ENCODE measurements around the gene CYS1.

Gene CYS1

DNA sequence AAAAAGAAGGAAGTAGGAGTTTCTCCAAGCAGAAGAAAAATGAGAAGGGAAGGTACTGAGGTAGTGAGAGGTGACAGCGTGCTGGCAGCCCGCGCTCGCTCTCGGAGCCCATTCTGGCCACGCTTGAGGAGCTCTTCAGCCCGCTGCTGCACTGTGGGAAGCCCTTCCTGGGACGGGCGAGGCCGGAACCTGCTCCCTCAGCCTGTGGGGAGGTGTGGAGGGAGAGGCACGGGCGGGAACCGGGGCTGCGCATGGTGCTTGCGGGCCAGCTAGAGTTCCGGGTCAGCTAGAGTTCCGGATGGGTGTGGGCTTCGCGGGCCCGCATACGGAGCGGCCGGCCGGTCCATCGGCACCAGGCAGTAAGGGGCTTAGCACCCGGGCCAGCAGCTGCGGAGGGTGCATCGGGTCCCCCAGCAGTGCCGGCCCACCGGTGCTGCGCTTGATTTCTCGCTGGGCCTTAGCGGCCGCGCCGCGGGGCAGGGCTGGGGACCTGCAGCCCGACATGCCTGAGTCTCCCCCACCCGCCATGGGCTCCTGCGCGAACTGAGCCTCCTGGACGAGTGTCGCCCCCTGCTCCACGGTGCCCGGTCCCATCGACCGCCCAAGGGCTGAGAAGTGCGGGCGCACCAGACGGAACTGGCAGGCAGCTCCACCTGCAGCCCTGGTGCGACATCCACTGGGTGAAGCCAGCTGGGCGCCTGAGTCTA is 11.1 kb upstream of the CYS1 start:
- DNase-seq: no peak

DNA sequence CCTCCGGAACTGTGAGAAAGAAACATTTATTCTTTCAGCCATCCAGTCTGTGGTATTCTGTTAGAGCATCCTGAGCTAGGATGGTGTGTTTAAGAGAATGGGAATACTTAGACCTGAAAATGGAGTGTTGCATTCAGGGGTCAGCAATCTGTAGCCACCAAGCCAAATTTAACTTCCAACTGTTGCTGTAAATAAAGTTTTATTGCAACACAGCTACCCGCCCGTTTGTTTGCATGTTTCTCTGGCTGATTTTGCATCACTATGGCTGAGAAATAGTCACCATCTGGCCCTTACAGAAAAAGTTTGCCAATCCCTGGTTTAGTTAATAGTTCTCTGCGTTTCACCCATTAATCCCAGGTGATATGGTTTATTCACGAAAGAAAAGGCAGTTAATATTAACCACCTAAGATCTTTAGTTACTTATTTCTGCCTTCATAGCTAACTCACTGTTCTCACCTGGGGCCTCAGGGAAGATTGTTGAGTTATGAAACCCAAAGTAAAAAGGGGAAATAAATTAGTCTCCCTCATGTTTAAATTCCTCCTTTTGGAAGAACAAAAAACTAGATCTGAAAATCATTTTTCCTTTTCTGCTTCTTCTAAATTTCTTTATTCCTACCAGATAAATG is 9.5 kb upstream of the CYS1 start:
- DNase-seq: no peak

DNA sequence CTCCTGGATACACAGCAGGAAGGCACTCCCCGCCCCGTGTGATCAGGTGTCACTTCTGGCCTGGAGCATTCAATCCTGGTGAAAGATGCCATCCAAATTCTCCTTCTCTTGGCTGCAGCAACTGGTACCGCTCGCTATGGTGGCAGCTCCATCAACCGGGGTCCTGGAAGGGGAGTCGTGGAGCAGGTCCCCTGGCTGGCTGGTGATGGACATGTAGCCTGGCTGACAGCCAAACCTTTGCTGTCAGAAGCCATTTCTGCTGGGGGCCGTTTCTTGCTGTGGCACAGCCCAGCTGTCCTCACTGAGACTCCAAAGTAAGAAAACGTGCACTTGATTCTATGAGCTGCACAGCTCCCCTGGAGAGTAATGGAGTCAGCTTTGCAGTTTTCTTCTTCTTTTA is 7.1 kb upstream of the CYS1 start:
- DNase-seq: no peak

GRCh38 chr2:10086950-10087349 is 6.7 kb upstream of the CYS1 start:
- no peak for DNase-seq

DNA sequence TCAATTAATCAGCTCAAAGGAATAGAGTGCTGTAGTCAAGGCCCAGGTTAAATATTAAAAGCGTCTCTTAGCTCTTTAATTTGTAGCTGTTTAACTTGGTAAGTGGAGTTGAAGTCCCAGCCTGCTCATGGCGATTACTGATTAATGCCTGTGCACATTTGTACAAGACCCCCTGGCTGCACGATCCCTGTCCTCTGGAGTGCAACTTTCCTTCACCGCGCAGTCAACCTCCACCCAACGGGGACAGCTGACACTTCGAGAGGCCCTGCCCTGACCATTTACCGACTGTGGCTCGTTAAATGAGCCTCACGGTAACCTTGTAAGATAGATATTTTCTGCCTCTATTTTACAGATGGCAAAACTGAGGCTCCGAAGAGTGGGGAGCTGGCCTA is 5.5 kb upstream of the CYS1 start:
- no peak for DNase-seq

DNA sequence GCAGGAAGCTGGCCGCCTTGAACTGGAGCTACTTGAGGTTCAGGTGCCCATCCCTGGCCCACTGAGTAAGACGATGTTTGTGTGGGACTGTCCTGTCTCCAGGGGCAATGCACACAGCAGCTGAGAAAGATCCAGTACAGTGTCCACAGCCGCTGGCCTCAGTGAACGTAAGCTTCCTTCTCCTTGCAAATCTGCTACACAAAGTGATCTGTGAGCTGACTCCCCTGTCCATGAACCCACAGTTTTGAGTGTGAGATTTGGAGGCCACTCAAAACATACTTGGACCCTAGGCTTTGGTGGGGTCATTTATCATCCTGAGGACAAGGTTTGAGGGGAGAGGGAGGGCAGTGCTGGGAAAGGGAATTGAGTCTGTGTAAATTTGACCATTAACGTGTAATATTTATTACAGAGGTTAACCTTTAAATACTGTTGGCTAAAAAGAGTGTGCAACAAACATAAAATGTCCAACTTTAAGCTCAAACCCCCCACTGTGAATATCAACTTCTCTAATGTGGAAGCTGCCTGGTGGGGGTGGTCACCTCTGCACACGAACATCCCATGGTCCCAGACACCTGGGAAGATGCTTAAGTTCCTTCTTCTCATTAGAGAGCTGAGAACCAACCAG is 4.9 kb upstream of the CYS1 start:
- no peak for DNase-seq

GRCh38 chr2:10084223-10084865 is 4.1 kb upstream of the CYS1 start:
- no peak for DNase-seq

- DNase-seq: no peak
Observed at GRCh38 chr2:10083692-10084211, 3.5 kb upstream of the CYS1 start.

DNA sequence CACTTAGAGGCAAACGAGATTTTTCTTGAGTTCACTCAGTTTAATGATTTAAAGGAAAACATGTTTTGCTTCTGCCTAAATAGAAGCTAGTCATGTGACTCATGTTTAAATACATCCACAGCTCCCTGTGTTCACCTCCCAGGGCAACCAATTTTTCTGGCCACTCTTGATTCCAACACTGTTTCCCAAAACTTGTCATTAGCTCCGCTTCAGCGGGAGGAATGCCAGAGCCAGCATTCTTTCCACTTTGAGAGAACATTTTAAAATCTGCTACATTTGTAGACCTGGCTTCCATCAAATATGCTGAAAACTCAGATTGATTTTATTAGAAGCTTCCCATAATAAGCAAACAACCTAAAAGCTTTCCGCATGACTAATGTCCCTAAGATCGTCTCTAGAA is 2.8 kb upstream of the CYS1 start:
- DNase-seq: no peak

DNA sequence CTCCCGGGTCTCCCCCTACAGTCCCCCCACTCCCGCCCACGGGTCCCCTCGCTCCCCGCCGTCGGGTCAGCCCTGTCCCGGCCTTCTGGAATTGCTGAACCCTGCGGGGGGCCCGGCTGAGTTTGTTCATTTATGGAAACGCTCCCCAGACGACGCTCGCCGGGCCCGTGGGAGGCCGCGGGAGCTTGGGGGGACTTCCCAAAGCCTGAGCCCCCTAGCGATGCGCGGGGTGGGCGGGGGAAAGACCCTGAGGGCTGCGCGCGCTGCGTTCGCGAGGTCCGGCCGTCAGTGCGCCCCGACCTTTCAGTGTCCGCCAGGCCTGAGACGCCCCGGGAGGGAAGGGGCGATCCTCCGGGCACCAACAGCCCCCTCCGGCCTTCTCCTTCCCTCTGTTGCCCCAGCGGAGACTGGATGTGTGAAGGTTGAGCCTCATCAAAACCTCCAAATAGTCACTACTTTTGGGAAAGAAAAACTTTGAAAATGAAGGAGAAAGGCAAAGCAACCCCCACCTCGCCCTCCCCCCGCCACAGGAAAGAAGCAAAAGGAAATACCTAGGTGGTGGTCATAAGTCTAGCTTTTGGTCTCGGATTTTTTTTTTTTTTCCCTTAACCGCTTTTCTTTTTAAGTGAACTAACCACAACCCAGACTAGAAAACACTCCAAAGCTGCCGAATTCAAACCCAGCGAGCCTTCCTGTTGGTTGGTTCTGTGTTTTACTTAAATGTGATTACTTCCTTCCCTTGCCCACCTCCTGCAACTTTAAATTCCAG is 509 bp upstream of the CYS1 start:
- DNase-seq: peak; percentile 46

DNA sequence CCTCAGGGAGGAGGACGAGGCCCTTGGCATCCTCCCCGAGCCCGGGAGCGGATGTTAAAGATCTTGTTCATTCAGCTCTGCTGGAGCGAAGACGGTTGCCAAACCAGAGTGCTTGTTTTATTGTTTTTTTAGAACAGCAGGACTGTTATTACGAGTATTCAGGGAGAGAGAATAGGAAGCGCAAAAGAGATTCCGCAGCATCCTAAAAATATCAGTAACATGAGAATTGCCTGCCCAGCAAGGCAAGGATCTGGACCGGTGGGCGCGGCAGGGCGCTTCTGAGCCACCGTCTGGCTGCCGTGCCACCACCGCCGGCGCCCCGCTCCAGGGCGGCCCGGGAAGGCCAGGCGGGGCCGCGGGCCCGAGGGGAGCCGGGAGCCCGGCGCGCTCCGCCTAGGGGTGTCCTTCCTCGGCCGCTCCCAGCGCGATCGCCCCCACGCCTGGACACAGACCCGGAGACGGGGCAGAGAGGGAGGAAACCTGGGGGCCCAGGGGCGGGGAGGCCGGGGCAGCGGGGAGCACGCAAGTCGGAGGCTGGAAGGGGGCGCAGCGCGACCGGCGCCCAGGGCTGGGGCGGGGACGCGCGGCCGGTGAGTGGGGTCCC is 843 bp downstream of the CYS1 start:
- no peak for DNase-seq

DNA sequence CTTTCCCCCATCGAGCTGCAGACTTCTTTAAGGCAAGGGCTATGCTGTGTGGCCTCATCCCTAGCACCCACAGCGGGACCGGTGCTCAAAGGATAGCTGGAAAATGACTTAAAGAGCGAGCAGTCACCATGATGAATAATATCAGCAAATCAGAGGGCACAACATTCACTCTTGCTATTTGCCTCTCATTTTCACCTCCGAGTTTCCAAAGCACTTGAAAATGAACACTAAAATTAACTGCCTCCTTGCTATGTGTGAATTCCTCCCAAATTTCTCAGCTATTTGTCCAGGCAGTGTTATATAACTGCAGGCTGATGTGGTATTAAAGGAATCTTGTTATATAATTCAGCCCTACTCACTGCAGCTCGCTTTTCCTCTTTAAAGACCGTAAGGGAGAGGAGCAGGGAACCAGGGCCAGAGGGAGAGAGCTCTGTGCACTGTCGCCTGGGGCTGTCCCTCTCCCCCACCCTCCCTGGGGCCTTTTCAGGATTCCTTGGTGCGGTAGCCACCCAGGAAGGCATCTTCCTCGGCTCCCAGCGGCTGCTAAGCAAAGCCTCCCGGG is 1.4 kb downstream of the CYS1 start:
- no peak for DNase-seq

- no peak for DNase-seq
Observed at GRCh38 chr2:10078001-10078400, 2.2 kb downstream of the CYS1 start.

DNA sequence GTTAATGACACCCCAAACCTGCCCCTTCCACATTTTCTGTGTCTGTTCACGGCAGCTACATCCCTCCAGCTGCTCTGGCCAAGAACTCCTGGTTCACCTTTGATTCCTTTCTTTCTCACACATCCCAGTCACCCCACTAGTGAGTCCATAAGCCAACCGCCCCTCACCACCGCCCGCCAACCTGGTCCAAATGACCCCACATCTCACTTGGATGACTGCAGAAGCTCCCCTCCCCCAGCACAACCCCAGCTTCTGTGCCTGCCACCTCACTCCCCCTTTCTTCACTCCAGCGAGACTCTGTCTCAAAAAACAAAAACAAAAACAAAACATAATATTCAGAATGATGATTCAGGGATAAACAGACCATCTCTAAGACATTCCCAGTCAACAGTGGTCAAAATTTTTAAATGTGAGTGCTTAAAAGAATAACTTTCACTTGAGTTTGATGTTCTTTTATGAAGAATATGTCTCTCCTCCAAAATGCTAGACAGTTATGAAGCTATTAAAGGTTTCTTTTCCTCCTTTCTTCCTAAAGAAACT is 3.2 kb downstream of the CYS1 start:
- DNase-seq: no peak

GRCh38 chr2:10076511-10076910 is 3.7 kb downstream of the CYS1 start:
- DNase-seq: no peak

GRCh38 chr2:10075571-10076209 is 4.5 kb downstream of the CYS1 start:
- DNase-seq: no peak

- DNase-seq: no peak
Observed at GRCh38 chr2:10075101-10075500, 5.1 kb downstream of the CYS1 start.

GRCh38 chr2:10073706-10074105 is 6.5 kb downstream of the CYS1 start:
- DNase-seq: no peak

GRCh38 chr2:10072656-10073480 is 7.3 kb downstream of the CYS1 start:
- DNase-seq: peak; percentile 84

- DNase-seq: no peak
Observed at GRCh38 chr2:10071595-10071994, 8.6 kb downstream of the CYS1 start.

Measured in CD4-positive, alpha-beta T cell treated with Interleukin-10 for 1 hour (primary cell).